GM21367 (cell line): ENCODE measurements around the gene TMOD2.

Experiments
- ATAC-seq: cut with Tn5 transposase; IDR thresholded peaks from one replicate; pipeline ENCODE4 v1.9.1; 2021; ENCODE audit not compliant: unreplicated experiment

The TMOD2 gene

DNA sequence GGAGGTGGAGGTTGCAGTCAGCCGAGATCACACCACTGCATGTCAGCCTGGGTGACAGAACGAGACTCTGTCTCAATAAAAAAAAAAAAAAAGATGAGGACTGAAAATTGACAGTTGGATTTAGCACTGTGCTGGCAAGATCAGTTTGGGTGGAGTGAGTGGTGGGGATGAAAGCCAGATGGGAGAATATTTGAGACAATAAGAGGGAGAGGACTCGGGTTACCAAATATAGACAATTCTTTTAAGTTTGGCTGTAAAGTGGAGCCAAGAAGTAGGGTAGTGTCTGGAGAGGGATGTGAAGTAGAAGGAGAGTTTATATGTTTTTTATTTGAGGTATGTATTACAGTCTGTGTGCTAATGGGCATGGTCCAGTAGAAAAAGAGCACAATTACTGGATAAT lies 98.5 kb downstream of the TMOD2 start:
- ATAC-seq, result no peak

DNA sequence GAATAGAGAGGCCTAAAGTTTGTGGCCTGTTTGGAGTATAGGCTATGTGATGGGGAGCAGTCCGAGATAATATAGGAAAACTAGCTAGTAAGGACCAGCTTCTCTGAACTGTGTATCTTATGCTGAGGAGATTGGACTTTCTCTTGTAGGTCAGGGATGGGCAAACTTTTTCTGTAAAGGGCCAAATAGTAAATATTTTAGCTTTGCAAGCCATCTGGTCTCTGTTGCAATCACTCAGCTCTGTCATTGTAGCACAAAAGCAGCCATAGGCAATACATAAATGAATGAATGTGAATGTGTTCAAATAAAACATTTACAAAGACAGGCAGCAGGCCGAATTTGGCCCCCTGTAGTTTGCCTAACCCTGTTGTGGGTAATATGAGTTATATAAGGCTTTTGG lies 102.6 kb downstream of the TMOD2 start:
- ATAC-seq, result no peak

DNA sequence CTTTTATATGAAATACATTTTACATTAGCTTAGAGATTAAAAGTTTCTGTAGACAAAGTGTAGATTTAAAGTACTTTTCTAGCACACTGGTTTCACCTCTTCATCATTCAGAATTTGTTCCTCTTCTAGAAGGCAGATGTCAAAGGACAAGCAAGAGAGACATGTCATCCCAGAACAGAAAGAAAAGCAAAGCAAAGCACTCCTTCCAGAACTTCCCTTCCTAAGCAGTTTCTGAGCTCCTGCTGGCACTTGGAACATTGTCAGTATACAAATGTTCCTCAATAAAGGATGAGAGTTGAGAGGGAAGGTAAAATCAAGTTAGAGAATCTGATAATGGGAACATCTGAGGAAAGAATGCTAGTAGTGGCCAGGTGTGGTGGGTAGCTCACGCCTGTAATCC lies 104.2 kb downstream of the TMOD2 start:
- no peak for ATAC-seq

DNA sequence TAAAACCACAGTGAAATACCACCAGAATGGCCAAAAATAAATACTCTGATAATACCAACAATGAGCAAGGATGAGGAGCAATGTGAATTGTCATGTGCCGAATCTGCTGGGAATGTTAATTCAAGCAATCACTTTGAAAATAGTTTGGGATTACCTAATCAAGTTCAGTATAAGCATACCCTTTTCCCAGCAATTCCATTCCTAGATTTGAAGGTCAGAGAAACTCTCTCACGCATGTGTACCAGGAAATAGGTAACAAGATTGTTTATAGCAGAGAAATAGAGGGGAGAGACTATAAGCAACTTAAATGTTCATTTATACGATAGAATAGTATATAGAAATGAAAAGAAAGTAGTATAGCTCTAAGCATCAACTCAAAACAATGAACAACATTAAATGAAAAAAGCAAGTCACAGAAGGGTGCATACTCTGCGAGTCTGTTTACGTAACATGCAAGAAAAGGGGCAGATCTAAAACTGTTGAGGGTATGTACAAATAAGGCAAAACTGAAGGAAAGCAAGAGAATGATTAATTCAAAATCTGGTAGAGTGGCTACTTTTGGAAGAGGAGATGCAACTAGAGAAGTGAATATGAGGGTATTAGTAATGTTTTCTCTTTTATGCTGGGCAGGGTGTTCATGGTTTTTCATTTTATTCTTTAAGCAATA lies 105.5 kb downstream of the TMOD2 start:
- ATAC-seq, result no peak

DNA sequence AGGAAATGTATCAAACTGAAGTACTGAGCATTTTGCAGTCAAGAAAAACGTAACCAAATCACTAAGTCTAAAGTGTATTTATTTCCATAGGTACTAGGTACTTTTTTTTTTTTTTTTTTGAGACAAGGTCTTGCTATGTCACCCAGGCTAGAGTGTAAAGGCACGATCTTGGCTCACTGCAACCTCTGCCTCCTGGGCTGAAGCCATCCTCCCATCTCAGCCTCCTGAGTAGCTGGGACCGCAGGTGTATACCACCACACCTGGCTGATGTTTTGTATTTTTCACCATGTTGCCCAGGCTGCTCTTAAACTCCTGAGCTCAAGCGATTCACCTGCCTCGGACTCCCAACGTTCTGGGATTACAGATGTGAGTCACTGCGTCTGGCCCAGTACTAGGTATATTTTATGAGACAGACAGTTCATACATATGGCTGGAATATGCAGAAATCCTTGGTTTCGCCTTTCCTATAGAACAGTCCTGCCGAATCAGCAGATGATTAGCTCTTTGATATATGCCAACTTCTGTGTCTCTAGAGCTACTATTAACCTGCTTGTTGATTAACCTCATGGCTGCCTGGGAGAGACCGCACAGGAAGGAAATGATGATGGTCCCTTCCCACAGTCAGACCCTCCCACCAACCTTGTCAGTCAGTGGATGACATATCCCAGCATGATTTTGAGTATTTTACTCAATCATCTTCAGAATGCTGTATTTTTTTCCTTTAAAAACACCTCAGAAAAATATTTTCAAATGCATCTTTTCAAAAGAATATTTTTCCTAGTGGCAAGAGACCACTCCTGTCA lies 110.4 kb downstream of the TMOD2 start:
- ATAC-seq, result no peak

DNA sequence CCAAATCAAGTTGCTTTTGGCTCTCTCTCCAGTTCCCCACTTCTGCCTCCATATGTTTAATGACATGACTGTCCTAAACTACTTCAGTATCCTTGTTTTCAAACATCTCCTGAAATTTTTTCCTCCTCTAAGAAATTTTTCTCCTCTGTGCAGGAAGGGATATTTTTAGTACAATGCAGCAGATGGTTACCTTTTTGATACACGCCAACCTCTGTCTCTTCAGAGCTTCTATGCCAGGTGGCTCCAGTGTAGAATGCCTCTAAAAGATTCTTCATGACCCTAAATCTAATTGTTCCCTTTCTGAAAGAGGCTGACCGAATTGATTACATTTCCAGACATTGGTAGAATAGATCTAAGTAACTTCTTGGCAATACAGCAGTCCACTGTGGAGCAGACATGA lies 111.7 kb downstream of the TMOD2 start:
- ATAC-seq, result no peak

DNA sequence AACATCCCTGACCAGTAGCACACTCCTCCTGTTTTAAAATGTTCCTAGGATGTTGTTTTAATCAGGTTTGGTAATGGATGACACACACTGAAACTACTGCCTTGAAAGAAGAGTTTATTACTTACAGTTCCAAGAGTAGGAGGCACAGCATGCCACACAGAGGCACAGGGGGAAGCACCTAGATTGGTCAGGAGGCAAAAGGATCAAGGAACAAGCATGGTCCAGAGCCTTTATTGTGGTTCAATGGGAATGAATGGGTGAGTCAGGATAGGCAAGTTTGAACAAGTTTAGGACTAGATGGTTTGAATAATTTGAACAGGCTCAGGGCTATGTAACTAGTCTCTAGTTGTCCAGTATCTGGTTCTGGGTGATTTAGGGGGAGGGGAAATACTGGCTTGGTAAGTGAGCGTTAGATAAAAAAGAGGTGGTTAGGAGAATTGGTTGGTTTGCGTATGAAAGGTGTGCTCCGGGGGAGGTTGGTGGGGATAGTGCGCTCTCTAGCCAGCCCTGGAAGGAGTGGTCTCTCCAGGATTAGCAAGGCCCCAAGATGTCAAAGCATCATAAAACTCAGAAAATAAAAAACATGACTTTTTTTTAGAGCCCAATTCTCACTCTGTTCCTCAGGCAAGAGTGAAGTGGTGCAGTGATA lies 113.1 kb downstream of the TMOD2 start:
- no peak for ATAC-seq

DNA sequence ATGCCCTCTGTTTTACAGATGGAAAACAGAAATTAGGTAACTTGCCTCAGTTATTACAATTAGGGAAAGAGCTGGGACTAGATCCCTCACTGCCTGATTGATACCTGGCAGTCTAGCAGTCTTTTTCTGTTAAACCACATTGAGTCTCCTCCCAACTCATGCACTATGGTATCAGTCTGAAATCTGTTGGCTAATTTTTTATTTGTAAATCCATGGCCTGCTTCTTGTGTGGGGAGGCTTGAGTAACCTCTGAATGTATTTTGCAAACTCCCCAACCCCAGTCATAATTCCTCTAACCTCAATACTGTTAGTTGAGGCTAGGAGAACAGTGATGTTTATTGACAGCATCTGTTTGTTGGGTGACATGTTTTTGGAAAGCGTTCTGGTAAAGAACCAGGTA lies 113.9 kb downstream of the TMOD2 start:
- no peak for ATAC-seq
